NCI-H2029 (cell line): ENCODE data around the gene AKAP17A.

Source experiments
- DNase-seq: peaks from one replicate; lab custom pipeline; 2025; lab: John Stamatoyannopoulos, UW

AKAP17A gene

DNA sequence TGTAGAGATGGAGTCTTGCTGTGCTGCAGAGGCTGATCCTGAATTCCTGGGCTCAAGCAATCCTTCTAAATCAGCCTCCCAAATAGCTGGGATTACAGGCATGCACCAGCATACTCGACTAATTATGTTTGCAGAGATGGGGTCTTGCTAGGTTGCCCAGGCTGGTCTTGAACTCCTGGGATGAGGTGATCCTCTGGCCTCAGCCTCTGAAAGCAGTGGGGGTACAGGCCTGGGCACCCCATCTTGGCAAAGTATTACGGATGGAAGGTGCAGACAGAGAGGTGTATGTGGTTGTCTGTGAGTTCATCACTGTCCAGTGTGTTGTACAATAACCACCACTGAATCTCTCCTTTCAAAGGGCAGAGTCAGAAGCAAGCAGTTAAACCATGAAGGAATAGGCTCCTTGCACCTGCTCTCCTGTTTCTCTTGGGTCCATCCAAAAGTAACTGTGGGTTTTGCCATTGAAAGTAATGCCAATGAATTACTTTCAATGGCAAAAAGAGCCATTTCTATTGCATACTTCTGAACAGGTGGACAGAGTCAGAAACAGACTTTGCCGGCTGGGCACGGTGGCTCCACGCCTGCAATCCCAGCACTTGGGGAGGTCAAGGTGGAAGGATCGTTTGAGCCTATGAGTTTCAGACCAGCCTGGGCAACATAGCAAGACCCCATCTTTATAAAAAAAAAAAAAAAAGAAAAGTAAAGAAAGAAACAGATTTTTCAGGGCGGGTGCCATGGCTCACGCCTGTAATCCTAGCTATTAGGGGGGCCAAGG lies 7.0 kb upstream of the AKAP17A start:
- no peak for DNase-seq

DNA sequence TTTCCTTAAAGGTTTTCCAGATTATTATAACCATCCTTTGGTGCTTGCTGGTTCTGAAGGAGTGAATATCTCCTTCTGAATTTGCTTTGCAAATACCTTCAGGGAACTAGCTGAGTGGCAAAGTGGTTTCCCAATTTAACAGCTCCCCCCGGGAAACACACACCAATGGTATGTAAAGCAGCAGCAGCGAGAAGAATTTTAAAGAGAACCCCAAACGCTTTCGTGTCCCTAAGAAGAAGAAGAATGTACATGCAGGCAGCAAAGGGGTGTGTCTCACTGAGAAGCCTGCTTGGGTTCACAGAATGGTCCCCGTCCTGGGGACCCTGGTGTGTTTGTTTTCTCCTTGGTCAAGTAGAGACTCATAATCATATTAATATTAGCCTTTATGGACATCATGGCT lies 4.2 kb upstream of the AKAP17A start:
- DNase-seq: no peak

DNA sequence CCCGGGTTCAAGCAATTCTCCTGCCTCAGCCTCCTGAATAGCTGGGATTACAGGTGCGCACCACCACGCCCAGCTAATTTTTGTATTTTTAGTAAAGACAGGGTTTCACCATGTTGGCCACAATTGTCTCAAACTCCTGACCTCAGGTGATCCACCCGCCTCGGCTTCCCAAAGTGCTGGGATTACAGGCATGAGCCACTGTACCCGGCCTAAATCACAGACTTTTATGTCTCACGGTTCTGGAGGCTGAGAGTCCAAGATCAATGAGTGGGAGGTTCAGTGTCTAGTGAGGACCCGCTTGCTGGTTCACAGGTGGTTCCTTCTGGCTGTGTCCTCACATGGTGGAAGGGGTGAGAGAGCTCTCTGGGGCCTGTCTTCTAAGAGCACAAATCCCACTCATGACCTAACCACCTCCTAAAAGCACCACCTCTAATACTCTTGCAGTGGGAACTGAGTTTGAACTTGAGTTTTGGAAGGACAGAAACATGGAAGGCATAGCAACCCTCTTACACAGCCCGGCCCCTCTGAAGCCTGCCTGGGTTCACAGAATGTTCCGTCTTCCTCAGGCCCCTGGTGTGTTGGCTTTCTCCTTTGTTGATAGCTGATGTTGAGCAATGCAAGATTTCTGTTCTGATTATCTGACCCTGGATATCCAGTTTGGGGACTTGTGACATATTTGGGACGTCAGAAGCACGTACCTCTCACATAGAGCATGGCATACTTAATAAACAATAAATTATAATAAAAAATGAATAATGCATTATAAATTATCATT lies 1.9 kb upstream of the AKAP17A start:
- no peak for DNase-seq

DNA sequence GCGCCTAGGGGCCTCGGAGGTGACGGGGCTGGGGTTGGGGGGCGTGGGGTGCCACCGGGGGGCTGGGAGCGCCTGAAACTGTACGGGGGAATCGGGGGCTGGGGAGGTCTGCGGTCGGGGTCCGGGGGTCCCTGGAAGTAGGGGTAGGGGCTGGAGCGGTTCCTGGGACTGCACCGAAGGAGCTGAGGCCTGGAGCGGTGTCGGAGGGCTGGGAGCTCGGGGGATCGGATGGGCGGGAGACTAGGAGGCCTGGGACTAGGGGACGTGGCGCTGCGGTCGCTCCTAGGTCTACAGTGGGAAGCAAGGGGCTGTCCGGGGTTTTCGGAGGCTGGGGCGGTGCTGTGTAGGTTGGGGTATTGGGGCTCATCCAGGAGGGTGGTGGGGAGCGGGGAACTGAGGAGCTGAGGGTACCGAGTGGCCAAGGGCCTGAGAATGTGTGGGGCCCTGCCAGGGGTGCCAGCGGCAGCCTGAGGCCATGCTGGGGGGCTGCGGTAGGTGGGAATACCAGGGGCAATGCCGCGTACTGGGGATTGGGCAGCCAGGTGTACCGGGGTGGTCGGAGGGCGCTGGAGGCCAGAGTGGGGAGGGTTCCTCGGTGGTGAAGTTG lies 562 bp downstream of the AKAP17A start:
- DNase-seq: no peak

DNA sequence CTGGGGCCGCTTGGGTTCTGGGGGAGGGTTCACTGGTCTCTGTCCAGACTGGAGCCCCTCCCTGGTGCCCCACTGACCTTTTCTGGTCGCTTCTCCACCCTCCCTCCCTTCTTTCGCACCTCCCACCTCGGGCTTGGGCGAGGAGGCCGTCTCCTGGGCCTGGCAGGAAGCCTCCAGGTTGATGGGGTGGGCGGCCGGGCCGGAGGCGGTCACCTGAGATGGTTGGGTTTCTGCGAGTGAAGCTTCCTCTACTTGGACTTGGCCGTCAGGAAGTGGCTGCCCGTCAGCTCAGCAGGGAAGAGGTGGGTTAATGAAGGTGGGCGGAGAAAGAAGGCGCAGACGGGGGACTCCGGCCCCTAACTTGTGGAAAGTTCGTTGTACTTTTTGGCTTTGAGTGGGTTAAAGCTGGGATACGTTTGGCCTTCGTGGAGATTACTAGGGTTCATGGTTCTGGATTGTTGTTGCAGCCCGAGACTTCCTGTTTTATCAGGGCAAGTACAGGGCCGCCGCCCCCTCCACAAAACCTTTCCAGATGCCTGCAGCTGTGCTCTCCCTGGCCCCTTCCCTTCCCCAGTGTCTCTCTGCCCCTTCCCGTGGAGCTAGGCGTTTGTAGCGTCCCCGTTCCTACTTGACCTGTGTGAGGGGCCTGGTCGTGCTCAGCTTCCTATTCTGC lies 1.2 kb downstream of the AKAP17A start:
- no peak for DNase-seq

DNA sequence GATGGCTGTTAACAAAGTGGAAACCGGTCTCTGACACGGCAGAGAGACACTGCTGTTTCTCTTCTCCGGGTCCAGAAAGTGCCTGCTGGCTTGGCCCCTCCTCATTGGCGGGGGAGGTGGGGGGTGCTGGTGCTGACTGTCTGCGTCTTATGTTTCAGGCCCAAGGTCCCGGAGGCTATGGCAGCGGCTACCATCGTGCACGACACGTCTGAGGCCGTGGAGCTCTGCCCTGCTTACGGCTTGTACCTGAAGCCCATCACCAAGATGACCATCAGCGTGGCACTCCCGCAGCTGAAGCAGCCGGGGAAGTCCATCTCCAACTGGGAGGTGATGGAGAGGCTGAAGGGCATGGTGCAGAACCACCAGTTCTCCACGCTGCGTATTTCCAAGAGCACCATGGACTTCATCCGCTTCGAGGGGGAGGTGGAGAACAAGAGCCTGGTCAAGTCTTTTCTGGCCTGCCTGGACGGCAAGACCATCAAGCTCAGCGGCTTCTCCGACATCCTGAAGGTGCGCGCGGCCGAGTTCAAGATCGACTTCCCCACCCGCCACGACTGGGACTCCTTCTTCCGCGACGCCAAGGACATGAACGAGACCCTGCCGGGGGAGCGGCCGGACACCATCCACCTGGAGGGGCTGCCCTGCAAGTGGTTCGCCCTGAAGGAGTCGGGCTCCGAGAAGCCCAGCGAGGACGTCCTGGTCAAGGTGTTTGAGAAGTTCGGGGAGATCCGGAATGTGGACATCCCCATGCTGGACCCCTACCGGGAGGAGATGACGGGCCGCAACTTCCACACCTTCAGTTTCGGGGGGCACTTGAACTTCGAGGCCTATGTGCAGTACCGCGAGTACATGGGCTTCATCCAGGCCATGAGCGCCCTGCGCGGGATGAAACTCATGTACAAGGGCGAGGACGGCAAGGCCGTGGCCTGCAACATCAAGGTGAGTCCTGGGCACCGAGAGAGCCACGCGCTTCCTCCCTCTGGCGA lies 2.2 kb downstream of the AKAP17A start:
- DNase-seq: no peak

DNA sequence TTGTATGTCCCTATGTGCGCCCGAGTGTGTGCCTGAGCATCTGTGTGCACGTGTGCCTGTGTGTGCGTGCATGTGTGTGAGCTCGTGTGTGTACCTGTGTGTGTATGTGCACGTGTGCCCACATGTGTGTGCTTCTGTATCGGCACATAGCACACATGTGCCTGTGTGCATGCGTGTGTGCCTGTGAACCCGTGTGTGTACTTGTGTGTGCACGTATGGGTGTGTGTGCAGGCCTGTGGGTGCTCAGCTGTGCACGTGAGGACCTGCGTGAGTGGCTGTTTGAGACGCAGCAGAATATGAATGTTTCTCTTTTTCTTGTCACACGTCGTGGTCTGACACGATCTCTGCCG lies 4.3 kb downstream of the AKAP17A start:
- DNase-seq: no peak

DNA sequence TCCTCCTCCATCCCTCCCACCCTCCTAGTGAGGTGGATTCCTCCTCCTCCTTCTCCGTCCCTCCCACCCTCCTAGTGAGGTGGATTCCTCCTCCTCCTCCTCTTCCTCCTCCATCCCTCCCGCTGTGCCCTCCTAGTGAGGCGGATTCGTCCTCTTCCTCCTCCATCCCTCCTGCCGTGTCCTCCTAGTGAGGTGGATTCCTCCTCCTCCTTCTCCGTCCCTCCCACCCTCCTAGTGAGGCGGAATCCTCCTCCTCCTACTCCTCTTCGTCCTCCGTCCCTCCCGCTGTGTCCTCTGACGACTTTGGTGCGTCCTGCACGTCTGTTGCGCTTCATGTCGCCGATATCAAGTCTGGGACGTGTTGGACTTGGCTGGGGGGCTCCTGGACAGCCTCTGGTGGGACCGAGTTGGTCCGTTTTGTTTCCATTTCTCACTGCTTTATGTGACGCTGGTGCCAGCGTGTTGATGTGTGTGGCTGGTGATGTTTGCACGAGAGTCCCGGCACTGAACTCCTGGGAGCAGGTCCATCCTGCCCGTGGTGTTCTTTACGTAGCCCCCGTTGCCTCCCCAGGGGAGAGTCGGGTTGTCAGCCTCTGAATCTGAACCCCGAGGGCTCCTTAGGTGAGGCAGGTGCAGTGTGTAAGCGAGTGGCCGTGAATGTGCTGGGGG lies 5.4 kb downstream of the AKAP17A start:
- DNase-seq: no peak

DNA sequence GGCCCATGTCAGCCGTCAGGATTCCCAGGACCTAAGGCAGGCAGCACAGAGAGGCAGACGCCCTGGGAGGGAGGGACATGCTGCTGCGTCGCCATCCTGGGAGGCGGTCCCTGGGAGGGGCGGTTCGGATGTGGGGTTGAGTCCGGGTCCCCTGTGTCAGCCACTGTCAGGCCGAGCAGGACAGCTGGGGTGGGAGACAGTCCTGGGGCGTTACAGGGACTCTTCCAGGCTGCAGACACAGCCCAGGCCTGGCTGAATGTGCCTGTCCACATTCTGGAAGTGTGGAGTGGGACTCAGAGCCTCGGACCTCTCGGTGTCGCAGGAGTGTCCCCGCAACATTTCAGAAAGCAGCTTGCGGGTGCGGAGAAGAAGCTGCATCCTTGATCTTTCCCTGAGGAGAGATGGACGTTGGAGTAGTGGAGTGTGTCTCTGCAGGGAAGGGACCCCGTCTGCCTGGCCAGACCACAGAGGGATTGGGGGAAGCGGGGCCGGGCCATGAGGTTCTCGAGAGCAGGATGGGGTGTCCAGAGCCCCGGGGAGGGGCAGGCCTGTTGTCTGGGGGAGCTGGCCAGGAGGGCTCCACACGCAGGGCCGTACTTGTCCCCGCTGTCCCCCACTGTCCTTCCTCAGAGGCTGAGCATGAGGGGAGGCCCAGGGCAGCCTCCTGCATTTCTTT lies 6.1 kb downstream of the AKAP17A start:
- no peak for DNase-seq

DNA sequence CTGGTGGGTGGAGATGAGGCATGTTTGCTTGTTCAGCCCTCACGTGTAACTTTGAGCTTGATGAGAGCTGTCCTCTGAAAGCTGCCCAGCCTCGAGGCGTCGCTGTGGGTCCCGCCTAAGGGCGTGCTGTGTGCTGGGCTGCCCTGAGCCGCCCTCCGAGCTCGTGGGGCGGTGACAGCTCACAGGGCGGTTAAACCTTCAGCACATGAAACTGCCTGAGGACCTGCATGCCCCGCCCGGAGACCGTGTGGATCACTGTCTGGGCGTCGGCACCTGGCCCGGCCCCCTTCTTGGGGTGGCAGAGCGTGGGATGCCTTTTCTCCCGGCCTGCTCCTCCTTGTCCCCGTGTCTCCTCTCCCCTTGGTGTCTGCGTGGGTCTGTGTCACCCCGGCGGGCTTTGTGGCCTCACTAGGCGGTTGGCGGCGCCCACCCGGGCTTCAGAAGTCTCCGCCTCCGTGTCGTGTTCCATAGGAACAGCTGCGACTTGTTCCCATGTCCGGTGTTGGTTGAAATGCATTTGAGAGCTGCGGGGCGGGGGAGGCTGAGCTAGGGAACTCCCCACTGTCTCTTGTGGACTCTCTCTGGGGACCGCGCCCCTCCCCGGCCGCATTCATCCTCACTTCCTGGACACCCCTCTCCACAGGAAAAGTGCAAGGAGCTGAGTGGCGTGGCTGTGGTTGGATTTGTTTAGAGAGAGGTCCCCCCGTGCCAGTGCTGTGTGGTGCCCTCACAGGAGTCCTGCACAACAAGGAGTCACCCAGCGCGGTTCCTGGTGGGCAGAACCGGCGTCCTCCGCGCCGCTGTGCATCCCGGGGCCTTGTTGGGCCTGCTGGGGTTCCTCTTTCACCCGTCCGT lies 6.8 kb downstream of the AKAP17A start:
- DNase-seq: no peak

DNA sequence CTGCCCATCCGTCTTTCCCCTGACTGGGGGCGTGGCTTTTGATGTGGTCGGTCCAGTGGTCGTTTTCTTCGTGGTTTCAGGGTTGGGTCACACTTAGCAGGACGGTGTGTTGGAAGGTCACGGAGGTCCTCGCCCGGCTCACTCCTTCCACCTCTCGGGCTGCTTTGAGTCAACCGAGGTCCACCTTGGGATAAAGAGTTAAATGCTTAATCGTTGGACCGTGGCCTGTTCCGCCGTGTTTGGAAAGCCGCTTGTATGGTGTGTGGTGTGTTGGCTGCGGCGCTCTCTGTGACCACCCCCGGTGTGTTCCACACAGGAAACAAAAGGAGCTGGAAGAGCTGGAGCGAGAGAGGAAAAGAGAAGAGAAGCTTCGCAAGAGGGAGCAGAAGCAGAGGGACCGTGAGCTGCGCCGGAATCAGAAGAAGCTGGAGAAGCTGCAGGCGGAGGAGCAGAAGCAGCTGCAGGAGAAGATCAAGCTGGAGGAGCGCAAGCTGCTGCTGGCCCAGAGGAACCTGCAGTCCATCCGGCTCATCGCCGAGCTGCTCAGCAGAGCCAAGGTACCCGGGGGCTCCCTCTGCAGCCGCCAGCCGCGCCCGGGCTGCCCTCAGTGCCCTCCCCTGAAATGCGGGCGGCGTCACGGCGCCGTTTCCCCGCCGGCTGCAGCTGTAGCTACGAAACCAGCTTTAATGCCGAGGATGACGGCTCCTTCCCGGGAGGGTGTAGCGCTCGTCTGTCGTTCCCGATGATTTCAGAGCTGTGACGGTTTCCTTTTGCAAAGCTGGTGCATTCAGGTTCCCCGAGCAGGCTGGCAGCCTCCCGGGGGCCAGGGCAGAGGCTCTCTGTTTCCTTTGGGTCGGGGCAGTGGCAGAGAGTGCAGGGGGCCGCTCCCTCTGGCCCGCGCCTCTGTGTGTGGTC lies 7.7 kb downstream of the AKAP17A start:
- DNase-seq: no peak

DNA sequence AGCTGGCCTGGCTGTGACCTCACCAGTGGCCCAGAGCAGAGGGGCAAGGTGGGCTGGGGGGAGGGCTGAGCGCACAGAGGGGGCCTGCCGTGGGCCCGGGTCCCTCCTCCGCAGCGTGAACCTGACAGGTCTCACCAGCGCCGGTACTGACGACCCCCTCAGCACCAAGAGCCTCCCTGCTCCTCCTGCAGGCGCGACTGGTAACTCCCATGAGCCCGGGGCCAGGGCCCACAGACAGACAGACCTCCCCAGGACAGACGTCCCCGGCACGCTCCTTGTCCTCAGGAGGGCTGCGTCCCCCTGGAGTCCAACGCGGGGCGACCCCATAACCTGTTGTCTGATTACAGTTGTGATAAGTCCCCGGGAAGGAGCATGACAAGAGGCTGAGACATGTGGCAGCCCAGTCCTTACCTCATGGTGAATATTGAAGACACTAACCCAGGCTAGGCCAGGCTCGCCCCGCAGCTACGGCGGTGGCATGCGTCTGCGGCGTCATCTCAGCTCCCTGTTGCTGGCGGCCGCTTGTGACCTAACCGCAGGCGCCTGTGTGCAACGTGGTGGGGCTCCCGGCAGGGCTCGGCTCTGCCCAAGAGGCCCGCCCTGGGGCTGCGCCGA lies 8.5 kb downstream of the AKAP17A start:
- no peak for DNase-seq

DNA sequence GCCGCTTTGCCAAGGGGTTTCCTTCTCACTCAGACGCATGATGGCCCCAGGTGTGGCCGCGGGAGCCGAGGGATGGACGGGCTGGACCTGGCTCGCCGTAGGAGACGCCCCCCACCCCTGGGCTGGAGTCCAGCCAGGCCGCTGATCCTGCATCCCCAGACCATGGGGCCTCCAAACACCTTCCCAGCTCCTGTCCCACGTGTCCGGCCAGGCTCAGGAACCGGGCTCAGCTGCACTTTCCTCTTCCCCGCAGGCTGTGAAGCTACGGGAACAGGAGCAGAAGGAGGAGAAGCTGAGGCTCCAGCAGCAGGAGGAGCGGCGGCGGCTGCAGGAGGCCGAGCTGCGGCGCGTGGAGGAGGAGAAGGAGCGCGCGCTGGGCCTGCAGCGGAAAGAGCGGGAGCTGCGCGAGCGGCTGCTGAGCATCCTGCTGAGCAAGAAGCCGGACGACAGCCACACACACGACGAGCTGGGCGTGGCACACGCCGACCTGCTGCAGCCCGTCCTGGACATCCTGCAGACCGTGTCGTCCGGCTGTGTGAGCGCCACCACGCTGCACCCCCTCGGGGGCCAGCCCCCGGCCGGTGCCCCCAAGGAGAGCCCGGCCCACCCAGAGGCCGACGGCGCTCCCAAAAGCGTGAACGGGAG lies 9.1 kb downstream of the AKAP17A start:
- DNase-seq: no peak

DNA sequence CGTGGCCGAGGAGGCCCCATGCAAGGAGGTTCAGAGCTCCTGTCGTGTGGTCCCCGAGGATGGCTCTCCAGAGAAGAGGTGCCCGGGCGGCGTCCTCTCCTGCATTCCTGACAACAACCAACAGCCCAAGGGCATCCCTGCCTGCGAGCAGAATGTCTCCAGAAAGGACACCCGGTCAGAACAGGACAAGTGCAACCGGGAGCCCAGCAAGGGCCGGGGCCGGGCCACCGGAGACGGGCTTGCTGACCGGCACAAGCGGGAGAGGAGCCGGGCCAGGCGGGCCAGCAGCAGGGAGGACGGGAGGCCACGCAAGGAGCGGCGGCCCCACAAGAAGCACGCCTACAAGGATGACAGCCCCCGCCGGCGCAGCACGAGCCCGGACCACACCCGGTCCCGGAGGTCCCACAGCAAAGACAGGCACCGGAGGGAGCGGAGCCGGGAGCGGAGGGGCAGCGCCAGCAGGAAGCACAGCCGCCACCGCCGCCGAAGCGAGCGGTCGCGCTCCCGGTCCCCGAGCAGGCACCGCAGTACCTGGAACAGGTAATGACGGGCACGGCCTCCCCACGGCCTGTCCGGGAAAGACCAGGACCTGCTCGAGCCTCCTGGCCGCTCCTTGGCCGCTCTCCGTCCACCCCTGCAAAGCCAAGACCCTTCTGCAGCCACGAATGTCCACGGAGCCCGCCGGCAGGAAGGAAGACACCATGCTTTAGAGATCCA lies 9.8 kb downstream of the AKAP17A start:
- no peak for DNase-seq

DNA sequence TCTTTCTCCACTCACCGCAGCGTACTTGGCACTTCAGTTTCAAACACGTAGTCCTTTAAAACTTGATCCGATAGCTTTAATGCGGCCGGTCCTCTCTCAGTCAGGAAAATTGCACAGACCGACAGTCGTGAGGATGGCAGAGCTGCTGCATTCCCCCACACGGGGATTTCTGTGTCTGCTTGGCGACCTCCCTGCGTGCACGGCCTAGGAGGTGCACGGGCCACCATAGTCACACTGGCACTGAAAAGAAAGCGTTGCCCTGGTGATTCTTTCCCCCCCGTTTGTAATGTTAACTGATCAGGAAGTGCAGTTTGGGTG lies 10.3 kb downstream of the AKAP17A start:
- no peak for DNase-seq

DNA sequence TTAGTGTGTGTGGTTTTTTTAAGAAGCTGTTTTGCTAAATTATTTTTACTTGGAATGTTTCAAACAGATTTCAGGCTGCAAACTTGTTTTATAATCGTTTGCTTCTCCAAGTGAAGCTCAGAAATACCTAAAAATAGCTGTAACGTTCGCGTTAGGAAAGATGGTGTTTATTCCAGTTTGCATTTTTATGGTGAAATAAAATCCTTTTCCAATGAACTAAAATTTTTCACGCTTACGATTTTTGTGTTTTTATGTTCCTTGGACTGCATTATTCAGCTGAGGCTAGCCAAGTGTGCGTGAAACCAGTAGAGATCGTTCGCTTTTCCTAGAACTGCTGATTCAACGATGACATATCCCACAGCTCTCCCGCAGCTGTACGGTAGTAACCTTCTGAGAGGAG lies 10.9 kb downstream of the AKAP17A start:
- DNase-seq: no peak

DNA sequence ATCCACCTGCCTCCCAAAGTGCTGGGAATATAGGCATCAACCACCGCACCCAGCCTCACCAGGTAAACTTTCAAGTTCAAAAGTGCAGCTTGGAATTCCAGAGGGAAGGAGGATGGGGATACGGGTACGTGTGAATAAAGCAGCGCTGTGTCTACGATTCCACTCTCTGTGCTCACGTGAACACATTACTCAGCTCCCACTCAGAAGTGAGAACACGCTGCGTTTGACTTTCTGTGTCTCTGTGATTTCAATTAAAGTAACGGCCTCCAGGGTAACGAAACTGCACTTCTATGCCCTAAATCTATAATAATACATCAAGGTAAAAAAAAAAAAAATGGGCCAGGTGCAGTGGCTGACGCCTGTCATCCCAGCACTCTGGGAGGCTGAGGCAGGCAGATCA lies 15.1 kb downstream of the AKAP17A start:
- no peak for DNase-seq
